ENCODE data around the gene AR. TPM values are rescaled to one million over a fixed set of nuclear protein-coding genes. Genes with fewer than 3 reads are reported as not detected.

The AR gene
- total and polyA plus RNA-seq, 2 of the 8 experiments (the other 6 are each of a cell fraction or from before 2014, with no cell fraction given) = 7.1 to 10.7 TPM

DNA sequence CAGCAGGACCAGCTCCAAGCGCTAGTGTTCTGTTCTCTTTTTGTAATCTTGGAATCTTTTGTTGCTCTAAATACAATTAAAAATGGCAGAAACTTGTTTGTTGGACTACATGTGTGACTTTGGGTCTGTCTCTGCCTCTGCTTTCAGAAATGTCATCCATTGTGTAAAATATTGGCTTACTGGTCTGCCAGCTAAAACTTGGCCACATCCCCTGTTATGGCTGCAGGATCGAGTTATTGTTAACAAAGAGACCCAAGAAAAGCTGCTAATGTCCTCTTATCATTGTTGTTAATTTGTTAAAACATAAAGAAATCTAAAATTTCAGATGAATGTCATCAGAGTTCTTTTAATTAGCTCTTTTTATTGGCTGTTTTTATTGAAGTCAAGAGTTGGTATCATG is 186.5 kb downstream of the AR start (continued):
- TF ChIP-seq, protein P1, sequence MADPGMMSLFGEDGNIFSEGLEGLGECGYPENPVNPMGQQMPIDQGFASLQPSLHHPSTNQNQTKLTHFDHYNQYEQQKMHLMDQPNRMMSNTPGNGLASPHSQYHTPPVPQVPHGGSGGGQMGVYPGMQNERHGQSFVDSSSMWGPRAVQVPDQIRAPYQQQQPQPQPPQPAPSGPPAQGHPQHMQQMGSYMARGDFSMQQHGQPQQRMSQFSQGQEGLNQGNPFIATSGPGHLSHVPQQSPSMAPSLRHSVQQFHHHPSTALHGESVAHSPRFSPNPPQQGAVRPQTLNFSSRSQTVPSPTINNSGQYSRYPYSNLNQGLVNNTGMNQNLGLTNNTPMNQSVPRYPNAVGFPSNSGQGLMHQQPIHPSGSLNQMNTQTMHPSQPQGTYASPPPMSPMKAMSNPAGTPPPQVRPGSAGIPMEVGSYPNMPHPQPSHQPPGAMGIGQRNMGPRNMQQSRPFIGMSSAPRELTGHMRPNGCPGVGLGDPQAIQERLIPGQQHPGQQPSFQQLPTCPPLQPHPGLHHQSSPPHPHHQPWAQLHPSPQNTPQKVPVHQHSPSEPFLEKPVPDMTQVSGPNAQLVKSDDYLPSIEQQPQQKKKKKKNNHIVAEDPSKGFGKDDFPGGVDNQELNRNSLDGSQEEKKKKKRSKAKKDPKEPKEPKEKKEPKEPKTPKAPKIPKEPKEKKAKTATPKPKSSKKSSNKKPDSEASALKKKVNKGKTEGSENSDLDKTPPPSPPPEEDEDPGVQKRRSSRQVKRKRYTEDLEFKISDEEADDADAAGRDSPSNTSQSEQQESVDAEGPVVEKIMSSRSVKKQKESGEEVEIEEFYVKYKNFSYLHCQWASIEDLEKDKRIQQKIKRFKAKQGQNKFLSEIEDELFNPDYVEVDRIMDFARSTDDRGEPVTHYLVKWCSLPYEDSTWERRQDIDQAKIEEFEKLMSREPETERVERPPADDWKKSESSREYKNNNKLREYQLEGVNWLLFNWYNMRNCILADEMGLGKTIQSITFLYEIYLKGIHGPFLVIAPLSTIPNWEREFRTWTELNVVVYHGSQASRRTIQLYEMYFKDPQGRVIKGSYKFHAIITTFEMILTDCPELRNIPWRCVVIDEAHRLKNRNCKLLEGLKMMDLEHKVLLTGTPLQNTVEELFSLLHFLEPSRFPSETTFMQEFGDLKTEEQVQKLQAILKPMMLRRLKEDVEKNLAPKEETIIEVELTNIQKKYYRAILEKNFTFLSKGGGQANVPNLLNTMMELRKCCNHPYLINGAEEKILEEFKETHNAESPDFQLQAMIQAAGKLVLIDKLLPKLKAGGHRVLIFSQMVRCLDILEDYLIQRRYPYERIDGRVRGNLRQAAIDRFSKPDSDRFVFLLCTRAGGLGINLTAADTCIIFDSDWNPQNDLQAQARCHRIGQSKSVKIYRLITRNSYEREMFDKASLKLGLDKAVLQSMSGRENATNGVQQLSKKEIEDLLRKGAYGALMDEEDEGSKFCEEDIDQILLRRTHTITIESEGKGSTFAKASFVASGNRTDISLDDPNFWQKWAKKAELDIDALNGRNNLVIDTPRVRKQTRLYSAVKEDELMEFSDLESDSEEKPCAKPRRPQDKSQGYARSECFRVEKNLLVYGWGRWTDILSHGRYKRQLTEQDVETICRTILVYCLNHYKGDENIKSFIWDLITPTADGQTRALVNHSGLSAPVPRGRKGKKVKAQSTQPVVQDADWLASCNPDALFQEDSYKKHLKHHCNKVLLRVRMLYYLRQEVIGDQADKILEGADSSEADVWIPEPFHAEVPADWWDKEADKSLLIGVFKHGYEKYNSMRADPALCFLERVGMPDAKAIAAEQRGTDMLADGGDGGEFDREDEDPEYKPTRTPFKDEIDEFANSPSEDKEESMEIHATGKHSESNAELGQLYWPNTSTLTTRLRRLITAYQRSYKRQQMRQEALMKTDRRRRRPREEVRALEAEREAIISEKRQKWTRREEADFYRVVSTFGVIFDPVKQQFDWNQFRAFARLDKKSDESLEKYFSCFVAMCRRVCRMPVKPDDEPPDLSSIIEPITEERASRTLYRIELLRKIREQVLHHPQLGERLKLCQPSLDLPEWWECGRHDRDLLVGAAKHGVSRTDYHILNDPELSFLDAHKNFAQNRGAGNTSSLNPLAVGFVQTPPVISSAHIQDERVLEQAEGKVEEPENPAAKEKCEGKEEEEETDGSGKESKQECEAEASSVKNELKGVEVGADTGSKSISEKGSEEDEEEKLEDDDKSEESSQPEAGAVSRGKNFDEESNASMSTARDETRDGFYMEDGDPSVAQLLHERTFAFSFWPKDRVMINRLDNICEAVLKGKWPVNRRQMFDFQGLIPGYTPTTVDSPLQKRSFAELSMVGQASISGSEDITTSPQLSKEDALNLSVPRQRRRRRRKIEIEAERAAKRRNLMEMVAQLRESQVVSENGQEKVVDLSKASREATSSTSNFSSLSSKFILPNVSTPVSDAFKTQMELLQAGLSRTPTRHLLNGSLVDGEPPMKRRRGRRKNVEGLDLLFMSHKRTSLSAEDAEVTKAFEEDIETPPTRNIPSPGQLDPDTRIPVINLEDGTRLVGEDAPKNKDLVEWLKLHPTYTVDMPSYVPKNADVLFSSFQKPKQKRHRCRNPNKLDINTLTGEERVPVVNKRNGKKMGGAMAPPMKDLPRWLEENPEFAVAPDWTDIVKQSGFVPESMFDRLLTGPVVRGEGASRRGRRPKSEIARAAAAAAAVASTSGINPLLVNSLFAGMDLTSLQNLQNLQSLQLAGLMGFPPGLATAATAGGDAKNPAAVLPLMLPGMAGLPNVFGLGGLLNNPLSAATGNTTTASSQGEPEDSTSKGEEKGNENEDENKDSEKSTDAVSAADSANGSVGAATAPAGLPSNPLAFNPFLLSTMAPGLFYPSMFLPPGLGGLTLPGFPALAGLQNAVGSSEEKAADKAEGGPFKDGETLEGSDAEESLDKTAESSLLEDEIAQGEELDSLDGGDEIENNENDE (IDR thresholded peaks at IDR 0.05; ENCODE audit: insufficient replicate concordance, low read length) = no peak

Data from H1 (cell line).